ENCODE results near the gene FYB1. TPM values are rescaled to one million over a fixed set of nuclear protein-coding genes. Genes with fewer than 3 reads are reported as not detected.

FYB1 gene
- total RNA-seq, 1 donor from 2014 or later: 0.11 TPM

DNA sequence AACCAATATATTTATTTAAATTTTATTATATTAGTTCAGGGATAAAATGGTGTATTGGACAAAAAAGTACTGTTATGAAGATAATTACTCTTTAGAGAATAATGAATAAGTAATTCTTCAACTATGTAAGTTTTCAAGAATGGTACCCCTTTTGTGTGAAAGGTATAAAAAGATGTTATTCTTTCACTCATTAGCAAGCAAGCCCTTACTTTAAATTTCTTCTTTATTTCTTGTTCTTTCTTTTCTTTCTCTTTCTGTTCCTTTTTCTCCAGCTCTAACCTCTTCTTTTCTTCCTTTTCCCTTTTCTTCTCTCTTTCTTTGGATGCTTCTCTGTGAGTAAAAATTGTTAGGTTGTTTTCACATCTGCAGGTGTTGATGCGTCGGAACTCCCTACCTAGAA is 82.0 kb downstream of the FYB1 start:
- Mint-ChIP-seq H3K36me3 (ENCODE audit: low read depth, unreplicated experiment) (no peaks in the 10 kb centered on the region), H3K4me1 (ENCODE audit: low read depth, unreplicated experiment) (no peaks in the 10 kb centered on the region), H3K4me3 (ENCODE audit: unreplicated experiment) (no peak overlapping the region), H3K9me3 (ENCODE audit: unreplicated experiment) (no peaks in the 10 kb centered on the region), H3K27me3 (ENCODE audit: low read depth, unreplicated experiment) (no peaks in the 10 kb centered on the region), H3K27ac (ENCODE audit: unreplicated experiment) (no peak overlapping the region)
- no peaks in the 10 kb centered on the region for H3K27me3 ChIP-seq (ENCODE audit: insufficient read depth, low read length)
- no peaks in the 10 kb centered on the region for H3K36me3 ChIP-seq (ENCODE audit: insufficient read depth, low read length)
- peaks cover 8% of the 10 kb centered on the region for H3K4me1 ChIP-seq (ENCODE audit: insufficient read depth, low read length)
- TF ChIP-seq, protein P1, sequence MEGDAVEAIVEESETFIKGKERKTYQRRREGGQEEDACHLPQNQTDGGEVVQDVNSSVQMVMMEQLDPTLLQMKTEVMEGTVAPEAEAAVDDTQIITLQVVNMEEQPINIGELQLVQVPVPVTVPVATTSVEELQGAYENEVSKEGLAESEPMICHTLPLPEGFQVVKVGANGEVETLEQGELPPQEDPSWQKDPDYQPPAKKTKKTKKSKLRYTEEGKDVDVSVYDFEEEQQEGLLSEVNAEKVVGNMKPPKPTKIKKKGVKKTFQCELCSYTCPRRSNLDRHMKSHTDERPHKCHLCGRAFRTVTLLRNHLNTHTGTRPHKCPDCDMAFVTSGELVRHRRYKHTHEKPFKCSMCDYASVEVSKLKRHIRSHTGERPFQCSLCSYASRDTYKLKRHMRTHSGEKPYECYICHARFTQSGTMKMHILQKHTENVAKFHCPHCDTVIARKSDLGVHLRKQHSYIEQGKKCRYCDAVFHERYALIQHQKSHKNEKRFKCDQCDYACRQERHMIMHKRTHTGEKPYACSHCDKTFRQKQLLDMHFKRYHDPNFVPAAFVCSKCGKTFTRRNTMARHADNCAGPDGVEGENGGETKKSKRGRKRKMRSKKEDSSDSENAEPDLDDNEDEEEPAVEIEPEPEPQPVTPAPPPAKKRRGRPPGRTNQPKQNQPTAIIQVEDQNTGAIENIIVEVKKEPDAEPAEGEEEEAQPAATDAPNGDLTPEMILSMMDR (IDR thresholded peaks at IDR 0.05; ENCODE audit: insufficient read depth, low read depth, low read length): no peak
- TF ChIP-seq EZH2 (IDR thresholded peaks at IDR 0.05; ENCODE audit: insufficient read depth, low read length): no peak
- H4K20me1 ChIP-seq (ENCODE audit: insufficient read depth, low read length): no peaks in the 10 kb centered on the region
- H2AFZ ChIP-seq (ENCODE audit: low read depth, low read length): no peak overlapping the region
- no peaks in the 10 kb centered on the region for H3K9me3 ChIP-seq (ENCODE audit: insufficient read depth, low read depth, low read length)
- FAIRE-seq (no peak), DNase-seq (ENCODE audit: low read depth) (no peak)
- no peak overlapping the region for H3K4me2 ChIP-seq (ENCODE audit: low read length)
- H3K9ac ChIP-seq (ENCODE audit: low read length): no peak overlapping the region
- peak overlapping the region; percentile 82 for H3K27ac ChIP-seq (ENCODE audit: low read depth, low read length)
- no peaks in the 10 kb centered on the region for H3K79me2 ChIP-seq (ENCODE audit: insufficient read depth, low read length)
- H3K4me3 ChIP-seq (ENCODE audit: insufficient read depth, low read depth, low read length): no peak overlapping the region

DNA sequence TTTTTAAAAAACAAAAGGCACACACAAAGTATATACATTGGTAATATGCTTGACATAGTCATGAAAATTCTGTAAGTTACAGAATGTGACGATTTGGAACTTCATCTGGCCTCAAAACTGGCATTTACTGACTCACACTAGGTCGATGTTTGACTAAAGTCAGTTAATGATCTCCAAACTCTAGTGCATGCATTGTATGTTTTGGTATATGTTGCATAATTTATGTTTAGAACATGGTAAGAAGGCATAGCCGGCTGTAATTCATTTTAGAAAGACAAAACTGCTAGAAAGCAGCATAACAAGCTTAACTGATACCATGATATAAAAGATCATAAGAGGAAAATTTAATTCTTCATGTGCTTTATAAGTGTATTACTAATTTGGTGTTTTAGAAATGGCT is 86.6 kb downstream of the FYB1 start:
- Histone ChIP-seq H3K4me1 (ENCODE audit: insufficient read depth, low read length) (peaks cover under 1% of the 10 kb centered on the region), H3K4me3 (ENCODE audit: insufficient read depth, low read depth, low read length) (no peak overlapping the region), H3K4me2 (ENCODE audit: low read length) (no peak overlapping the region), H3K36me3 (ENCODE audit: insufficient read depth, low read length) (no peaks in the 10 kb centered on the region), H2AFZ (ENCODE audit: low read depth, low read length) (no peak overlapping the region), H4K20me1 (ENCODE audit: insufficient read depth, low read length) (no peaks in the 10 kb centered on the region), H3K9ac (ENCODE audit: low read length) (no peak overlapping the region), H3K9me3 (ENCODE audit: insufficient read depth, low read depth, low read length) (no peaks in the 10 kb centered on the region), H3K79me2 (ENCODE audit: insufficient read depth, low read length) (no peaks in the 10 kb centered on the region), H3K27ac (ENCODE audit: low read depth, low read length) (no peak overlapping the region), H3K27me3 (ENCODE audit: insufficient read depth, low read length) (no peaks in the 10 kb centered on the region)
- DNase-seq (ENCODE audit: low read depth) (no peak), FAIRE-seq (no peak)
- no peak for TF ChIP-seq EZH2 (IDR thresholded peaks at IDR 0.05; ENCODE audit: insufficient read depth, low read length)
- TF ChIP-seq, protein P1 (IDR thresholded peaks at IDR 0.05; ENCODE audit: insufficient read depth, low read depth, low read length): no peak
- Mint-ChIP-seq H3K27me3 (ENCODE audit: low read depth, unreplicated experiment) (no peaks in the 10 kb centered on the region), H3K4me3 (ENCODE audit: unreplicated experiment) (no peak overlapping the region), H3K36me3 (ENCODE audit: low read depth, unreplicated experiment) (no peaks in the 10 kb centered on the region), H3K4me1 (ENCODE audit: low read depth, unreplicated experiment) (no peaks in the 10 kb centered on the region), H3K9me3 (ENCODE audit: unreplicated experiment) (no peaks in the 10 kb centered on the region), H3K27ac (ENCODE audit: unreplicated experiment) (no peak overlapping the region)

DNA sequence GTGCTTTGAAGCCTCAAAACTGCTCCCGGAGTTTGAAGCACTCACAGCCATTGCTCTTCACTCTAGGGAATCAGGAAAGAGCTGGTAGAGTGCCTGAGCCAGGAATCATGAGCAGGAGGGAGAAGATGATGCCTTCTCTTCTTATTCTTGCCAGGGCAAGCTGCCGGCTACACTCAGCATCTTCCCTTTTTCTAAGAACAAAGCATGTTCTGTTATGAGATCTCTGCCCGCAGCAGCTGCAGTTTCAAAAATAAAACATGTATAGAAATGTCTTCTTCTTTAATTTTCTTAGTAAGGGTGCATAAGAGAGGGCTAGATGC is 87.3 kb downstream of the FYB1 start:
- no peaks in the 10 kb centered on the region for H3K9me3 ChIP-seq (ENCODE audit: insufficient read depth, low read depth, low read length)
- H3K4me1 ChIP-seq (ENCODE audit: insufficient read depth, low read length): no peaks in the 10 kb centered on the region
- no peaks in the 10 kb centered on the region for H3K36me3 ChIP-seq (ENCODE audit: insufficient read depth, low read length)
- TF ChIP-seq, protein P1 (IDR thresholded peaks at IDR 0.05; ENCODE audit: insufficient read depth, low read depth, low read length): no peak
- TF ChIP-seq EZH2 (IDR thresholded peaks at IDR 0.05; ENCODE audit: insufficient read depth, low read length): no peak
- no peak overlapping the region for H3K9ac ChIP-seq (ENCODE audit: low read length)
- no peaks in the 10 kb centered on the region for H4K20me1 ChIP-seq (ENCODE audit: insufficient read depth, low read length)
- FAIRE-seq (no peak), DNase-seq (ENCODE audit: low read depth) (no peak)
- Mint-ChIP-seq H3K27me3 (ENCODE audit: low read depth, unreplicated experiment) (no peaks in the 10 kb centered on the region), H3K27ac (ENCODE audit: unreplicated experiment) (no peak overlapping the region), H3K9me3 (ENCODE audit: unreplicated experiment) (no peaks in the 10 kb centered on the region), H3K36me3 (ENCODE audit: low read depth, unreplicated experiment) (no peaks in the 10 kb centered on the region), H3K4me3 (ENCODE audit: unreplicated experiment) (no peak overlapping the region), H3K4me1 (ENCODE audit: low read depth, unreplicated experiment) (no peaks in the 10 kb centered on the region)
- no peak overlapping the region for H3K4me3 ChIP-seq (ENCODE audit: insufficient read depth, low read depth, low read length)
- H3K79me2 ChIP-seq (ENCODE audit: insufficient read depth, low read length): no peaks in the 10 kb centered on the region
- no peak overlapping the region for H3K4me2 ChIP-seq (ENCODE audit: low read length)
- no peak overlapping the region for H2AFZ ChIP-seq (ENCODE audit: low read depth, low read length)
- H3K27me3 ChIP-seq (ENCODE audit: insufficient read depth, low read length): no peaks in the 10 kb centered on the region
- H3K27ac ChIP-seq (ENCODE audit: low read depth, low read length): no peak overlapping the region
